K562 (cell line): ENCODE measurements around the gene RAI1. TPM values are rescaled to one million over a fixed set of nuclear protein-coding genes. Genes with fewer than 3 reads are reported as not detected.
A peak's percentile ranks its signal among the peaks of the same experiment; 100 is the strongest.

Source experiments
- ATAC-seq: fragments of 200-7000 bp; cut with Tn5 transposase; 3 replicates; pipeline ENCODE4 v1.9.1; 2020; ENCODE audit warnings: moderate library complexity
- BruUV-seq: library from RNA; stranded (reverse); fragments of 400-500 nt; replicated peaks from 2 replicates; lab custom pipeline; 2021; lab: Mats Ljungman, UMichigan
- CTCF ChIA-PET: fragments of 300-600 bp; formaldehyde crosslinking; extraction: SDS; loops from one replicate; lab custom pipeline; 2021; ENCODE audit warnings: low intra/inter-chr PET ratio; lab: Yijun Ruan, JAX
- POLR2A ChIA-PET: fragments of 300-600, 350-650 bp; sonication (Branson Sonifier 250); formaldehyde crosslinking; extraction: SDS; loops from one replicate; lab custom pipeline; 2021; ENCODE audit warnings: antibody characterized with exemption, inconsistent platforms; lab: Yijun Ruan, JAX
- DNase-seq, 4 experiments: peaks; one replicate each; pipeline versions ENCODE4 v3.0.0 to v3.0.0-alpha.2; 2011 to 2018; ENCODE audit warnings: low spot score in 3 of 4, mixed read lengths in 3 of 4; ENCODE audit errors: extremely low read depth in 1 of 4
- FAIRE-seq: peaks from 2 replicates; lab custom pipeline; 2011; peaks lifted over from hg19 to GRCh38; lab: Jason Lieb, UNC
- H2AFZ ChIP-seq: 2 replicates; pipeline ENCODE4 v1.6.0; 2011; ENCODE audit warnings: low read depth, low read length, control low read depth, inconsistent platforms
- H3K27ac ChIP-seq: fragments of 200-600 bp; 3 replicates; pipeline ENCODE4 v1.8.0; 2011; ENCODE audit warnings: low read depth, mild to moderate bottlenecking, control low read depth, inconsistent platforms, low read length, moderate library complexity, mixed read lengths; ENCODE audit errors: extremely low read depth
- H3K27me3 ChIP-seq, 2 experiments: fragments of 300-600 bp in 1 of 2; 2 replicates in 1 of 2; 3 replicates in 1 of 2; pipeline versions ENCODE4 v1.6.0 to v1.8.0; 2011; ENCODE audit warnings: inconsistent platforms in 2 of 2, low read length in 2 of 2, mild to moderate bottlenecking in 1 of 2, mixed read lengths in 1 of 2, moderate library complexity in 1 of 2; ENCODE audit not compliant: control insufficient read depth in 2 of 2, insufficient read depth in 2 of 2
- H3K36me3 ChIP-seq: fragments of 300-600 bp; 3 replicates; pipeline ENCODE4 v1.8.0; 2011; ENCODE audit warnings: mild to moderate bottlenecking, low read length, inconsistent platforms; ENCODE audit not compliant: control insufficient read depth, insufficient read depth
- H3K4me1 ChIP-seq, 2 experiments: fragments of 200-600 bp in 1 of 2; replicated peaks in 1 of 2; 2 replicates in 1 of 2; 3 replicates in 1 of 2; pipeline versions ENCODE4 v1.5.1 to v1.8.0; 2011; ENCODE audit warnings: inconsistent platforms in 2 of 2, low read length in 2 of 2, mild to moderate bottlenecking in 1 of 2, mixed read lengths in 1 of 2, moderate library complexity in 1 of 2; ENCODE audit not compliant: control insufficient read depth in 2 of 2, insufficient read depth in 2 of 2
- H3K4me2 ChIP-seq: 2 replicates; pipeline ENCODE4 v1.6.1; 2011; ENCODE audit warnings: low read length, control low read depth, inconsistent platforms, mixed read lengths; ENCODE audit not compliant: insufficient read depth
- H3K4me3 ChIP-seq: fragments of 200-600 bp; sonication (generic), shearing (Covaris generic); 2 replicates; pipeline ENCODE4 v1.5.1; 2016; ENCODE audit warnings: control low read depth, inconsistent platforms
- H3K79me2 ChIP-seq: fragments of 200-600 bp; 3 replicates; pipeline ENCODE4 v1.8.0; 2011; ENCODE audit warnings: low read length, inconsistent platforms; ENCODE audit not compliant: control insufficient read depth, insufficient read depth
- H3K9ac ChIP-seq, 2 experiments: 2 replicates each; pipeline versions ENCODE4 v1.6.0 to v1.6.1; 2011; ENCODE audit warnings: low read depth in 2 of 2, low read length in 2 of 2, control low read depth in 1 of 2, inconsistent platforms in 1 of 2, mild to moderate bottlenecking in 1 of 2, mixed read lengths in 1 of 2; ENCODE audit not compliant: insufficient read depth in 1 of 2
- H3K9me1 ChIP-seq: one replicate; pipeline ENCODE4 v1.6.0; 2011; ENCODE audit warnings: inconsistent platforms, mild to moderate bottlenecking, low read length, moderate library complexity; ENCODE audit not compliant: control insufficient read depth, insufficient read depth
- H3K9me3 ChIP-seq: replicated peaks from 2 replicates; pipeline ENCODE4 v1.5.1; 2011; ENCODE audit warnings: low read depth, low read length, inconsistent platforms; ENCODE audit not compliant: control insufficient read depth, insufficient read depth
- H4K20me1 ChIP-seq: replicated peaks from 2 replicates; pipeline ENCODE4 v1.6.1; 2011; ENCODE audit warnings: low read length, inconsistent platforms, mixed read lengths; ENCODE audit not compliant: control insufficient read depth, insufficient read depth
- BRCA1 ChIP-seq, 2 experiments: fragments of 450-650 bp in 1 of 2; sonication (generic) in 1 of 2; formaldehyde crosslinking in 1 of 2; IDR thresholded peaks; 2 replicates each; pipeline versions ENCODE4 v1.5.0 to v1.6.1; 2017 to 2020; ENCODE audit warnings: mild to moderate bottlenecking in 1 of 2, missing genetic modification reagents in 1 of 2
- HBP1 ChIP-seq: fragments of 450-650 bp; formaldehyde crosslinking; IDR thresholded peaks from 2 replicates; pipeline ENCODE4 v1.4.0; 2022; ENCODE audit warnings: missing genetic modification characterization
- NR2C1 ChIP-seq, 2 experiments: fragments of 450-650 bp; IDR thresholded peaks; 2 replicates each; pipeline ENCODE4 v1.6.1; 2017; ENCODE audit warnings: mild to moderate bottlenecking in 2 of 2, antibody characterized with exemption in 1 of 2, inconsistent platforms in 1 of 2, missing compliant biosample characterization in 1 of 2, missing genetic modification characterization in 1 of 2
- NR2C2 ChIP-seq, 2 experiments: fragments of 200-800 bp in 1 of 2; sonication (Bioruptor generic) in 1 of 2; sonication (generic) in 1 of 2; formaldehyde crosslinking in 1 of 2; IDR thresholded peaks; 2 replicates each; pipeline versions ENCODE4 v1.6.1 to v1.8.0; 2016 to 2022; ENCODE audit warnings: mild to moderate bottlenecking in 1 of 2, missing compliant biosample characterization in 1 of 2, missing genetic modification characterization in 1 of 2, missing genetic modification reagents in 1 of 2
- RUNX1 ChIP-seq: sonication (generic); IDR thresholded peaks from 2 replicates; pipeline ENCODE4 v1.6.1; 2016; ENCODE audit warnings: antibody characterized with exemption, low read depth
- SLC30A9 ChIP-seq: fragments of 250-450 bp; sonication (Bioruptor Pico); IDR thresholded peaks from 2 replicates; pipeline ENCODE4 v1.8.0; 2022; ENCODE audit warnings: mild to moderate bottlenecking, moderate library complexity
- TAF15 ChIP-seq: fragments of 200-400 bp; formaldehyde crosslinking; IDR thresholded peaks from 2 replicates; pipeline ENCODE4 v1.6.1; 2017; ENCODE audit warnings: mild to moderate bottlenecking, low read depth, low read length, moderate library complexity
- XRCC3 ChIP-seq: fragments of 450-650 bp; IDR thresholded peaks from 2 replicates; pipeline ENCODE4 v1.6.1; 2017; ENCODE audit warnings: mild to moderate bottlenecking, moderate library complexity
- ZNF263 ChIP-seq: sonication (generic); formaldehyde crosslinking; IDR thresholded peaks from 2 replicates; pipeline ENCODE4 v1.8.0; 2022; ENCODE audit warnings: mild to moderate bottlenecking, missing genetic modification reagents, borderline replicate concordance
- WGBS: fragments of 100-300 bp; shearing (Covaris generic); methylation state at CpG from one replicate; pipeline ENCODE4 v1.1.6; 2016; ENCODE audit warnings: low coverage, mixed read lengths; ENCODE audit not compliant: insufficient coverage; ENCODE audit errors: missing lambda C conversion rate; 5-methylcytosine and 5-hydroxymethylcytosine counted together
- in situ Hi-C: fragments of 300-500 bp; cut with MboI; formaldehyde crosslinking; loops from 4 replicates; pipeline ENCODE4 v1.15.0; 2018; ENCODE audit warnings: inconsistent platforms, mixed read lengths
- intact Hi-C: fragments of 100-400 bp; cut with micrococcal nuclease; formaldehyde crosslinking; loops from 2 replicates; pipeline ENCODE4 v1.14.2; 2022
- polyA plus RNA-seq, 8 experiments: library from polyadenylated mRNA; depleted of rRNA in 4 of 8; stranded (reverse) in 5 of 8; unstranded in 3 of 8; fragments of >200 nt; fragmentation: Nextera tagmentation in 2 of 8; fragmentation: Illumina TruSeq in 1 of 8; extraction: Ambion mirVana in 2 of 8; extraction: Trizol in 1 of 8; gene quantifications; 2 replicates each; pipeline versions ENCODE4 v1.2.1 to v1.2.3, GENCODE V29; 2011 to 2014; ENCODE audit warnings: inconsistent platforms in 1 of 8, missing spikeins in 1 of 8
- total RNA-seq, 7 experiments: library from RNA; depleted of rRNA in 6 of 7; stranded (reverse); fragments of >200 nt in 6 of 7; fragmentation: Illumina TruSeq in 2 of 7; extraction: Trizol in 2 of 7; gene quantifications; 2 replicates each; pipeline versions ENCODE4 v1.2.1 to v1.2.3, GENCODE V29; 2011 to 2021; ENCODE audit warnings: low replicate concordance in 1 of 7
- TF ChIP-seq, protein P1 (sequence below): sonication (generic); formaldehyde crosslinking; IDR thresholded peaks from 2 replicates; pipeline ENCODE4 v1.8.0; 2022; ENCODE audit warnings: missing genetic modification reagents, mild to moderate bottlenecking, borderline replicate concordance

Gene RAI1
- total and polyA plus RNA-seq, 9 of the 15 experiments (the other 6 are each of a cell fraction or from before 2014, with no cell fraction given) = 0.68 to 19.9 (median 5.5) TPM

GRCh38 chr17:17789410-17789809 lies 108.2 kb downstream of the RAI1 start (continued):
- TF ChIP-seq, protein P1, sequence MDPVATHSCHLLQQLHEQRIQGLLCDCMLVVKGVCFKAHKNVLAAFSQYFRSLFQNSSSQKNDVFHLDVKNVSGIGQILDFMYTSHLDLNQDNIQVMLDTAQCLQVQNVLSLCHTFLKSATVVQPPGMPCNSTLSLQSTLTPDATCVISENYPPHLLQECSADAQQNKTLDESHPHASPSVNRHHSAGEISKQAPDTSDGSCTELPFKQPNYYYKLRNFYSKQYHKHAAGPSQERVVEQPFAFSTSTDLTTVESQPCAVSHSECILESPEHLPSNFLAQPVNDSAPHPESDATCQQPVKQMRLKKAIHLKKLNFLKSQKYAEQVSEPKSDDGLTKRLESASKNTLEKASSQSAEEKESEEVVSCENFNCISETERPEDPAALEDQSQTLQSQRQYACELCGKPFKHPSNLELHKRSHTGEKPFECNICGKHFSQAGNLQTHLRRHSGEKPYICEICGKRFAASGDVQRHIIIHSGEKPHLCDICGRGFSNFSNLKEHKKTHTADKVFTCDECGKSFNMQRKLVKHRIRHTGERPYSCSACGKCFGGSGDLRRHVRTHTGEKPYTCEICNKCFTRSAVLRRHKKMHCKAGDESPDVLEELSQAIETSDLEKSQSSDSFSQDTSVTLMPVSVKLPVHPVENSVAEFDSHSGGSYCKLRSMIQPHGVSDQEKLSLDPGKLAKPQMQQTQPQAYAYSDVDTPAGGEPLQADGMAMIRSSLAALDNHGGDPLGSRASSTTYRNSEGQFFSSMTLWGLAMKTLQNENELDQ (CRISPR knock-in tag) = no peak

DNA sequence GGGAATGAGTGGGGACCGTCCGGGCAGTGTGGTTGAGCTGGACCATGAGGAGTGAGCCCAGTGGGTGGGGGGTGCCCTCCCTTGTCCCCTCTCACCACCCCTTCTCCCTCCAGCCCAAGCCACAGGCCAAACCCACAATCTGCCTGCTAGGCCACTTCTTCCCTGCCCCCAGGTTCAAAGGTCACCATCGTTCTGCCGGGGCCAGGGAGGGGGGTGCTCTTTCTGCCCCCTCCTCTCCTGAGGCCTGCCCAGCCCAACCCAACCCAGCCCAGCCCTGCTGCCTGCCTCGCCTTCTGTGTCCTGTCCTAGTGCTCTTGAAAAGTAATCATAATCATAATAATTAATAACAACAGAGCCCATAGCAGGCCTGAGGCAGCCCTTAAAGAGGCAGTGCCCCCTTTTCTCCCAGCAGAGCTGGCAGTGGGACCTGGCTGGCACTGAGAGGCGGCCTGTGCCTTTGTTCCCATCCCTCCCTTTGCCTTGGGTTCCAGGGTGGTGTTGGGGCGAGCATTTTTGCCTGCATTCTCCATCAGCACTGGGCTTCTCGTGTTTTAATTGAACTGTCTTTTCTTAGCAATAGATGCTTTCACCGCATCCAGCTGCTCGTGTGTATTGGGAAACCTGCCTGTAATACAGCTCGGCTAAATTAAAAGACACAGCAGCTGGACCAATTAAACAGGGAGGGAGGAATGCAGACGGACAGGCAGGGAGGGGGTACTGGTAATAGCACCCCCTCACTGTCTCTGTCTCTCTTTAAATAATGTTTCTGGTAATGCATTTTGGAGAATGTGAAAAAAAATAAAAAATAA lies 108.8 kb downstream of the RAI1 start:
- Histone ChIP-seq H3K79me2 (peaks cover 2% of the 10 kb centered on the region; the same call in 1 of the 3 replicates), H4K20me1 (no peaks in the 10 kb centered on the region), H3K9me3 (no peaks in the 10 kb centered on the region), H3K4me3 (no peak overlapping the region), H3K9ac (peak overlapping the region in 1 of 2 experiments; percentile 52; a peak in 1 of 4 replicates), H3K9me1 (no peaks in the 10 kb centered on the region), H3K27me3 (no peaks in the 10 kb centered on the region), H3K4me2 (no peak overlapping the region), H3K36me3 (peaks cover 18% of the 10 kb centered on the region; the same call in 2 of the 3 replicates), H2AFZ (no peak overlapping the region), H3K27ac (no peak overlapping the region), H3K4me1 (peaks cover 0 to 76% of the 10 kb centered on the region in 2 experiments; a peak in 4 of 5 replicates)
- in situ Hi-C loops = no loop called here
- BruUV-seq = no TSS peak
- WGBS = 60% methylated on average over 9 of the region's 12 CpGs
- ChIA-PET CTCF (no interaction called here), POLR2A (interaction anchor here (0.6 kb wide), 1 partner anchor 127 kb away, joined by 3 read pairs; no protein-coding TSS in a partner anchor)
- ATAC-seq = no peak
- no peak for FAIRE-seq
- no peak for DNase-seq
- intact Hi-C loops = loop anchor here (10.0 kb wide), 1 partner anchor 105 kb away; the partner anchor contains the start of gene RAI1
- TF ChIP-seq BRCA1 (IDR thresholded peaks at IDR 0.05) (no peak), BRCA1 (CRISPR knock-in tag; IDR thresholded peaks at IDR 0.05) (no peak), XRCC3 (no peak), TAF15 (no peak), NR2C1 (IDR thresholded peaks at IDR 0.05) (peak; percentile 67), NR2C1 (tag; IDR thresholded peaks at IDR 0.05) (peak; percentile 51; the same call in 1 of the 2 replicates), NR2C2 (CRISPR knock-in tag; IDR thresholded peaks at IDR 0.05) (peak; percentile 46; the same call in 1 of the 2 replicates), NR2C2 (tag; IDR thresholded peaks at IDR 0.05) (no peak), HBP1 (CRISPR knock-in tag) (no peak), ZNF263 (CRISPR knock-in tag) (no peak), SLC30A9 (CRISPR knock-in tag) (no peak), RUNX1 (no peak)
